GM10266 (cell line): ENCODE measurements around the gene HBA2.
"Not testable (repeated sequence)": the region's sequence is repeated elsewhere in the genome, so short reads cannot be mapped to it uniquely, and the experiment has no call there.

Source experiments
- DNase-seq: peaks from one replicate; pipeline ENCODE4 v3.0.0; 2012; ENCODE audit errors: extremely low spot score
- CTCF ChIP-seq: IDR thresholded peaks from 2 replicates; pipeline ENCODE4 v1.5.1; 2012; ENCODE audit warnings: mild to moderate bottlenecking, low read depth; ENCODE audit not compliant: control insufficient read depth, insufficient read depth; ENCODE audit errors: missing control alignments

HBA2 gene

DNA sequence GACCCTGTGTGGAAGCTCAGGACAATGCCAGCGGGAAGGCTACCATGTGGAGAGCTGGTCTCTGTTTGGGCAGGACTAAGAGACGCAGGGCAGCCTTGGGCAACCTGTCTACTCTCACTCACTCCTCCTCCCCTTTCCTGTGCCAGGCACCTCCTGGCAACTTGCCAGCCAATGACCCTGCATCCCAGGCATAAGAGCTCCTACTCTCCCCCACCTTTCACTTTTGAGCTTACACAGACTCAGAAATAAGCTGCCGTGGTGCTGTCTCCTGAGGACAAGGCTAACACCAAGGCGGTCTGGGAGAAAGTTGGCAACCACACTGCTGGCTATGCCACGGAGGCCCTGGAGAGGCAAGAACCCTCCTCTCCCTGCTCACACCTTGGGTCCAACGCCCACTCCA is 4.3 kb upstream of the HBA2 start:
- no peak for TF ChIP-seq CTCF
- DNase-seq: no peak

DNA sequence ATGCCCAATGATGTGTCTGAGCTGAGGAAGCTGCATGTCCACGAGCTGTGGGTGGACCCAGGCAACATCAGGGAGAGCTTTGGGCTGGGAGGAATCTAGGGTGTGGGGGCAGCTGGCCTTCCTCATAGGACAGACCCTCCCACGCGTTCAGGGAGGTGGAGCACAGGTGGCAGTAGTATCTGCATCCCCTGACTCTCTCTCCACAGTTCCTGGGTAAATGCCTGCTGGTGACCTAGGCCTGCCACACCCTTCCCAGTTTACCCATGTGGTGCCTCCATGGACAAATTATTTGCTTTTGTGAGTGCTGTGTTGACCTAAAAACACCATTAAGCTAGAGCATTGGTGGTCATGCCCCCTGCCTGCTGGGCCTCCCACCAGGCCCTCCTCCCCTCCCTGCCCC is 3.7 kb upstream of the HBA2 start:
- TF ChIP-seq CTCF: no peak
- no peak for DNase-seq

DNA sequence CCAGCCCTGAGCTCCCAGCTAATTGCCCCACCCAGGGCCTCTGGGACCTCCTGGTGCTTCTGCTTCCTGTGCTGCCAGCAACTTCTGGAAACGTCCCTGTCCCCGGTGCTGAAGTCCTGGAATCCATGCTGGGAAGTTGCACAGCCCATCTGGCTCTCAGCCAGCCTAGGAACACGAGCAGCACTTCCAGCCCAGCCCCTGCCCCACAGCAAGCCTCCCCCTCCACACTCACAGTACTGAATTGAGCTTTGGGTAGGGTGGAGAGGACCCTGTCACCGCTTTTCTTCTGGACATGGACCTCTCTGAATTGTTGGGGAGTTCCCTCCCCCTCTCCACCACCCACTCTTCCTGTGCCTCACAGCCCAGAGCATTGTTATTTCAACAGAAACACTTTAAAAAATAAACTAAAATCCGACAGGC is 2.6 kb upstream of the HBA2 start:
- DNase-seq: not testable (repeated sequence)

GRCh38 chr16:170788-171187 is 1.9 kb upstream of the HBA2 start:
- DNase-seq: no peak
- TF ChIP-seq CTCF: no peak

GRCh38 chr16:173211-173854 is 657 bp downstream of the HBA2 start:
- DNase-seq: not testable (repeated sequence)

GRCh38 chr16:173928-174769 is 1.5 kb downstream of the HBA2 start:
- not testable (repeated sequence) for DNase-seq

DNA sequence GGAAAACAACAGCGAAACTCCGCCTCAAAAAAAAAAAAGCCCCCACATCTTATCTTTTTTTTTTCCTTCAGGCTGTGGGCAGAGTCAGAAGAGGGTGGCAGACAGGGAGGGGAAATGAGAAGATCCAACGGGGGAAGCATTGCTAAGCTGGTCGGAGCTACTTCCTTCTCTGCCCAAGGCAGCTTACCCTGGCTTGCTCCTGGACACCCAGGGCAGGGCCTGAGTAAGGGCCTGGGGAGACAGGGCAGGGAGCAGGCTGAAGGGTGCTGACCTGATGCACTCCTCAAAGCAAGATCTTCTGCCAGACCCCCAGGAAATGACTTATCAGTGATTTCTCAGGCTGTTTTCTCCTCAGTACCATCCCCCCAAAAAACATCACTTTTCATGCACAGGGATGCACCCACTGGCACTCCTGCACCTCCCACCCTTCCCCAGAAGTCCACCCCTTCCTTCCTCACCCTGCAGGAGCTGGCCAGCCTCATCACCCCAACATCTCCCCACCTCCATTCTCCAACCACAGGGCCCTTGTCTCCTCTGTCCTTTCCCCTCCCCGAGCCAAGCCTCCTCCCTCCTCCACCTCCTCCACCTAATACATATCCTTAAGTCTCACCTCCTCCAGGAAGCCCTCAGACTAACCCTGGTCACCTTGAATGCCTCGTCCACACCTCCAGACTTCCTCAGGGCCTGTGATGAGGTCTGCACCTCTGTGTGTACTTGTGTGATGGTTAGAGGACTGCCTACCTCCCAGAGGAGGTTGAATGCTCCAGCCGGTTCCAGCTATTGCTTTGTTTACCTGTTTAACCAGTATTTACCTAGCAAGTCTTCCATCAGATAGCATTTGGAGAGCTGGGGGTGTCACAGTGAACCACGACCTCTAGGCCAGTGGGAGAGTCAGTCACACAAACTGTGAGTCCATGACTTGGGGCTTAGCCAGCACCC is 2.6 kb downstream of the HBA2 start:
- TF ChIP-seq CTCF: no peak
- DNase-seq: no peak

- not testable (repeated sequence) for DNase-seq
Observed at GRCh38 chr16:176006-176405, 3.3 kb downstream of the HBA2 start.

- DNase-seq: not testable (repeated sequence)
Observed at GRCh38 chr16:176477-177382, 4.1 kb downstream of the HBA2 start, which contains the start of gene HBA1. Gene HBA1 (plus strand): TSS chr16:176680. CDS start chr16:176717, 37 bp downstream.
